ENCODE measurements around the gene RNPS1. TPM values are rescaled to one million over a fixed set of nuclear protein-coding genes. Genes with fewer than 3 reads are reported as not detected.

RNPS1 gene
- total and polyA plus RNA-seq, 12 donors = 61.7 to 136 (median 118) TPM

GRCh38 chr16:2223942-2224486 is 43.9 kb downstream of the RNPS1 start:
- Histone ChIP-seq H3K36me3 (peaks cover 0 to 32% (median 12%) of the 10 kb centered on the region in 9 donors), H3K9me3 (no peaks in the 10 kb centered on the region), H3K4me3 (peak overlapping the region; percentile 69 to 96 (median 92)), H3K27ac (peak overlapping the region; percentile 49 to 96 (median 90)), H3K27me3 (no peaks in the 10 kb centered on the region), H3K4me1 (peaks cover 10 to 32% (median 25%) of the 10 kb centered on the region in 9 donors)
- peak; percentile 22 to 66 (median 47) for ATAC-seq
- TF ChIP-seq CTCF (IDR thresholded peaks at IDR 0.05) = peak in 2 of 9 donors; percentile 23 to 31
- 7 to 8% methylated on average over 22 of the region's 22 CpGs for WGBS, 2 donors
- intact Hi-C loops (cut with DNase I) = loop anchor here in 1 of 10 donors (5.0 kb wide), 1 partner anchor 212 kb away; no protein-coding TSS in a partner anchor
- peak; percentile 33 to 43 for DNase-seq

- peak in 5 of 9 donors; percentile 8 to 34 (median 19) for TF ChIP-seq CTCF (IDR thresholded peaks at IDR 0.05)
- Histone ChIP-seq H3K27ac (peak within 1 kb of the TSS; percentile 49 to 96 (median 90)), H3K9me3 (no peaks in the 10 kb centered on the region), H3K4me3 (peak within 1 kb of the TSS; percentile 69 to 96 (median 92)), H3K4me1 (peaks cover 10 to 32% (median 25%) of the 10 kb centered on the region in 9 donors), H3K36me3 (peaks cover 0 to 26% (median 5%) of the 10 kb centered on the region in 9 donors), H3K27me3 (no peaks in the 10 kb centered on the region)
- ATAC-seq (peak; percentile 99 to 100 (median 100)), DNase-seq (peak; percentile 100)
- WGBS, 2 donors = 0% methylated on average over 79 to 82 of the region's 82 CpGs
- intact Hi-C loops (cut with DNase I) = loop anchor here in 1 of 10 donors (5.0 kb wide), 1 partner anchor 211 kb away; no protein-coding TSS in a partner anchor
Observed at GRCh38 chr16:2223221-2223941, 44.5 kb downstream of the RNPS1 start, which contains the start of gene E4F1. Gene E4F1 (plus strand): TSS chr16:2223591. CDS start chr16:2223614, 23 bp downstream.

GRCh38 chr16:2216330-2216729 is 51.6 kb downstream of the RNPS1 start:
- H3K36me3 ChIP-seq = no peaks in the 10 kb centered on the region
- intact Hi-C loops (cut with DNase I) = no loop called here
- H3K4me1 ChIP-seq = peaks cover 17 to 37% (median 28%) of the 10 kb centered on the region in 9 donors
- no peaks in the 10 kb centered on the region for H3K27me3 ChIP-seq
- ATAC-seq = no peak
- H3K27ac ChIP-seq = no peak overlapping the region
- no peak for TF ChIP-seq CTCF (IDR thresholded peaks at IDR 0.05)
- no peak for DNase-seq
- H3K9me3 ChIP-seq = no peaks in the 10 kb centered on the region
- 96 to 99% methylated on average over 4 of the region's 4 CpGs for WGBS, 2 donors
- no peak overlapping the region for H3K4me3 ChIP-seq

- Histone ChIP-seq H3K36me3 (peaks cover 0 to 7% (median 0%) of the 10 kb centered on the region in 9 donors), H3K4me1 (peaks cover 17 to 49% (median 32%) of the 10 kb centered on the region in 9 donors), H3K4me3 (peak within 1 kb of the TSS; percentile 40 to 97 (median 86)), H3K9me3 (no peaks in the 10 kb centered on the region), H3K27ac (peak within 1 kb of the TSS; percentile 76 to 95 (median 90)), H3K27me3 (no peaks in the 10 kb centered on the region)
- DNase-seq (no peak), ATAC-seq (peak in 4 of 8 donors; percentile 84 to 92 (median 88))
- intact Hi-C loops (cut with DNase I) = no loop called here
- TF ChIP-seq CTCF (IDR thresholded peaks at IDR 0.05) = no peak
- WGBS, 2 donors = 0 to 1% methylated on average over 43 to 48 of the region's 48 CpGs
Observed at GRCh38 chr16:2214719-2214968, 53.3 kb downstream of the RNPS1 start, which contains the start of gene PGP. Gene PGP (minus strand): TSS chr16:2214840. CDS start chr16:2214777, 63 bp downstream.

All from heart right ventricle (tissue), 16 donors.